Prostate gland (tissue), 2 donors: Measurements from ENCODE around the gene DTX4. TPM values are rescaled to one million over a fixed set of nuclear protein-coding genes. Genes with fewer than 3 reads are reported as not detected.

ENCODE experiments used
- DNase-seq: peaks from one replicate; pipeline ENCODE4 v3.0.0-alpha.2; 2019; ENCODE audit warnings: low spot score
- H3K27ac ChIP-seq, 2 donors: fragments of 200-600 bp; sonication (generic); 2 replicates each; pipeline ENCODE4 v1.5.1; 2017 to 2019
- H3K27me3 ChIP-seq: fragments of 200-600 bp; sonication (generic); replicated peaks from 2 replicates; pipeline ENCODE4 v1.5.1; 2019; ENCODE audit not compliant: insufficient read depth
- H3K36me3 ChIP-seq, 2 donors: fragments of 200-600 bp; sonication (generic); 1 replicate in 1 of 2; 2 replicates in 1 of 2; pipeline versions ENCODE4 v1.5.1 to v1.8.1; 2017 to 2019
- H3K4me1 ChIP-seq: fragments of 200-600 bp; sonication (generic); replicated peaks from 2 replicates; pipeline ENCODE4 v1.5.1; 2019
- H3K4me3 ChIP-seq, 2 donors: fragments of 200-600 bp; sonication (generic); 2 replicates each; pipeline ENCODE4 v1.5.1; 2017 to 2019
- H3K9me3 ChIP-seq: fragments of 200-600 bp; sonication (generic); 2 replicates; pipeline ENCODE4 v1.5.1; 2017
- POLR2A ChIP-seq: fragments of 450-650 bp; IDR thresholded peaks from one replicate; pipeline ENCODE4 v1.6.1; 2016; ENCODE audit warnings: antibody characterized with exemption, mild to moderate bottlenecking
- POLR2AphosphoS5 ChIP-seq: sonication (generic); formaldehyde crosslinking; IDR thresholded peaks from one replicate; pipeline ENCODE4 v1.6.1; 2017; ENCODE audit warnings: antibody characterized with exemption
- WGBS: methylation state at CpG from one replicate; pipeline ENCODE4 v1.1.5; 2018; 5-methylcytosine and 5-hydroxymethylcytosine counted together
- intact Hi-C: fragments of 100-400 bp; cut with DNase I; formaldehyde crosslinking; loops from one replicate; pipeline ENCODE4 v1.14.2; 2022
- total RNA-seq, 2 donors: library from RNA; depleted of rRNA; stranded (reverse); fragments of >200 nt; gene quantifications; one replicate each; pipeline ENCODE4 v1.1.0, GENCODE V29; 2016
- TF ChIP-seq, protein P1 (sequence below), 4 experiments: fragments of 200-600 bp in 2 of 4; fragments of 450-650 bp in 2 of 4; sonication (generic) in 2 of 4; IDR thresholded peaks; 1 replicate in 3 of 4; 2 replicates in 1 of 4; pipeline ENCODE4 v1.5.1; 2016 to 2019; ENCODE audit warnings: antibody characterized with exemption in 4 of 4, mild to moderate bottlenecking in 2 of 4, moderate library complexity in 2 of 4

DTX4 gene
- total RNA-seq, 2 donors from 2014 or later: 6.9 to 10.7 TPM

DNA sequence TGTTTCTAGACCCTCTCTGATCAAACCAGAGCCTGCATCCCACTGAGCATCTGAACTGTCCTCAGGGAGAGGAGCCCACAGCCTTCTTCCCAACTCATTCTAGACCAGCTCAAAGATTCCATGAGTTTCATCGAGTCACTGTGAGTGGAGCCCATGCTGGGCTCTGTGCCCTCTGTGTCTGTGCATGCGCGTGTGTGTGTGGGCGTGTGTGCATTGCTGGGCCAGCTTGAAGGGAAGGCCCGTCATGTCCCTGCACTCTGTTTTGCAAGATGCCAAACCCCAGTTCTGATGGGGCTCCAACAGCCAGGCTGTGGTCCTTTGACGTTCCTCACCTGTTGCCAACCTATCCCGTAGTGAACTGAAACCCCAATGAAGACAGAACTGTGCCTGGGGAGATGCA, 33.7 kb downstream of the DTX4 start:
- no peaks in the 10 kb centered on the region for H3K4me1 ChIP-seq
- intact Hi-C loops: loop anchor here (1.0 to 2.0 kb wide), 2 partner anchors 33 to 79 kb away; partner anchors contain the start of gene DTX4
- DNase-seq: no peak
- no peak overlapping the region for H3K4me3 ChIP-seq
- no peak overlapping the region for H3K27ac ChIP-seq
- no peaks in the 10 kb centered on the region for H3K9me3 ChIP-seq
- 88% methylated on average over 7 of the region's 7 CpGs for WGBS
- no peaks in the 10 kb centered on the region for H3K27me3 ChIP-seq
- no peaks in the 10 kb centered on the region for H3K36me3 ChIP-seq
- TF ChIP-seq POLR2A: no peak
- TF ChIP-seq, protein P1, sequence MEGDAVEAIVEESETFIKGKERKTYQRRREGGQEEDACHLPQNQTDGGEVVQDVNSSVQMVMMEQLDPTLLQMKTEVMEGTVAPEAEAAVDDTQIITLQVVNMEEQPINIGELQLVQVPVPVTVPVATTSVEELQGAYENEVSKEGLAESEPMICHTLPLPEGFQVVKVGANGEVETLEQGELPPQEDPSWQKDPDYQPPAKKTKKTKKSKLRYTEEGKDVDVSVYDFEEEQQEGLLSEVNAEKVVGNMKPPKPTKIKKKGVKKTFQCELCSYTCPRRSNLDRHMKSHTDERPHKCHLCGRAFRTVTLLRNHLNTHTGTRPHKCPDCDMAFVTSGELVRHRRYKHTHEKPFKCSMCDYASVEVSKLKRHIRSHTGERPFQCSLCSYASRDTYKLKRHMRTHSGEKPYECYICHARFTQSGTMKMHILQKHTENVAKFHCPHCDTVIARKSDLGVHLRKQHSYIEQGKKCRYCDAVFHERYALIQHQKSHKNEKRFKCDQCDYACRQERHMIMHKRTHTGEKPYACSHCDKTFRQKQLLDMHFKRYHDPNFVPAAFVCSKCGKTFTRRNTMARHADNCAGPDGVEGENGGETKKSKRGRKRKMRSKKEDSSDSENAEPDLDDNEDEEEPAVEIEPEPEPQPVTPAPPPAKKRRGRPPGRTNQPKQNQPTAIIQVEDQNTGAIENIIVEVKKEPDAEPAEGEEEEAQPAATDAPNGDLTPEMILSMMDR (IDR thresholded peaks at IDR 0.05): no peak
- no peak for TF ChIP-seq POLR2AphosphoS5

DNA sequence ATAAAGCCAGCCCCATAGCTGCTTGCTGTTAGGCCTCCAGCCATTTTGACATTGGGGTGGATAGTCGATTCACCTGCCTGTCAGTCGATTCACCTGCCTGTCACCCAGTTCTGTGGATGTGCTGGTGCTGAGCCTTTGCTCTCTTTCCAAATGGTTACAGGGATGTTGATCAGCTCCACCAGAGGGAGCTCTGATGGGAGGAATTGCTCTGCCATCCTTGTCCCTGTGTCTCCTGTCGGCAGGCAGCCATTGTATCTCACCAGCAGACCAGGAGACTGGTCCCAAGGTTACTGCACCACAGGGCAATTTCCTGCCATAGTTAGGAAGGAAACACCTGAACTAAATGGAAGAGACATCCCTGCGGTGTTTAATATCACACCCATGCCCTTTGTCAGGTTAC, 34.7 kb downstream of the DTX4 start:
- no peak for DNase-seq
- WGBS: 72% methylated on average over 4 of the region's 4 CpGs
- Histone ChIP-seq H3K9me3 (no peaks in the 10 kb centered on the region), H3K4me1 (no peaks in the 10 kb centered on the region), H3K4me3 (no peak overlapping the region), H3K27ac (no peak overlapping the region), H3K36me3 (no peaks in the 10 kb centered on the region), H3K27me3 (no peaks in the 10 kb centered on the region)
- intact Hi-C loops: loop anchor here (1.0 to 2.0 kb wide), 2 partner anchors 34 to 78 kb away; partner anchors contain the start of gene DTX4
- TF ChIP-seq, protein P1 (IDR thresholded peaks at IDR 0.05): peak in 3 of 4 experiments; percentile 41 to 54 (median 43)
- no peak for TF ChIP-seq POLR2AphosphoS5

DNA sequence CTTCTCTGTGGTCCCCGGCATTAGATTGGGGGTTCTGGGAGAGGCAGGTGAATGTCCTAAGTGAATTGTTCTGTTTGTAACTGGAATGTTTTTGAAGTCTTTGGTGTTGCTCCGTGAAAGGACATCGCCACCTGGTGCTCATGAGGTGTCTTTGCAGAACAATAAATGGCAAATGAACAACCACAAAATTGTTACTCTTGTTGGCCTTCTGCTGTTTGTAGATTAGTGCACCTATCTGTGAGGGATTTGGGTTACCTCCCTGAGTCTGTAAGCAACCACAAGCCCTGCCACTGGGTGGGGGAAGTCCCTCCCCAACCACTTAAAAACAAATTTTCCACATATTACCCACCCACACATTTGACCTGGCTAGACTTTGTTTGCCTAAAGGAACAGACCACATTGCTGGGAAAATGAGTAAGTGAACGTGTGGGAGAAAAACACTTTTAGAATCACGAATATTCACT, 36.1 kb downstream of the DTX4 start:
- intact Hi-C loops: loop anchor here (2.0 kb wide), 1 partner anchor 77 kb away; no protein-coding TSS in a partner anchor
- WGBS: 9% methylated on average over 5 of the region's 5 CpGs
- TF ChIP-seq POLR2AphosphoS5 (peak; percentile 17), POLR2A (no peak)
- TF ChIP-seq, protein P1 (IDR thresholded peaks at IDR 0.05): peak; percentile 31 to 86 (median 76)
- peak; percentile 52 for DNase-seq
- H3K27me3 ChIP-seq: no peaks in the 10 kb centered on the region
- H3K27ac ChIP-seq: no peak overlapping the region
- H3K9me3 ChIP-seq: no peaks in the 10 kb centered on the region
- no peak overlapping the region for H3K4me3 ChIP-seq
- H3K4me1 ChIP-seq: no peaks in the 10 kb centered on the region
- H3K36me3 ChIP-seq: no peaks in the 10 kb centered on the region

DNA sequence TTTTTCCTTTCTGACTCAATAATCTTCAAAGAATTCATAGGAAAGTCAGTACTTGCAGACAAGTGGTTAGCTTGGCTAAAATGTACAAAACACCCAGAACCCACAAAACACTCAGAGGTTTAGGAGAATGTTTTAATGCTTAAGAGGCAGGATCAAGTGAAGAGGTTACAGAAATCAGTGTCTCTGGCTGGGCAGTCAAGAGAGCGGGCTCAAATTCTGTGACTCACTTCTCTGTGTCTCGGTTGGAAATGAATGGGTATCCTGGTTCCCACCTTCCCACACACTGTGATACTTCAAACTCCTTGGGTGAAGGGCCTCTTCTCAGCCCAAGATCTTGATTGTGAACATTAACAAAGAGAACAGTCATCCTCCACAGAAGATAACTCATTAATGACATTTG, 37.0 kb downstream of the DTX4 start:
- no peaks in the 10 kb centered on the region for H3K4me1 ChIP-seq
- intact Hi-C loops: no loop called here
- H3K36me3 ChIP-seq: no peaks in the 10 kb centered on the region
- H3K4me3 ChIP-seq: no peak overlapping the region
- H3K9me3 ChIP-seq: no peaks in the 10 kb centered on the region
- H3K27me3 ChIP-seq: no peaks in the 10 kb centered on the region
- H3K27ac ChIP-seq: no peak overlapping the region
- TF ChIP-seq POLR2A (no peak), POLR2AphosphoS5 (no peak)
- TF ChIP-seq, protein P1 (IDR thresholded peaks at IDR 0.05): no peak
- WGBS: 59% methylated on average over 2 of the region's 2 CpGs
- no peak for DNase-seq

DNA sequence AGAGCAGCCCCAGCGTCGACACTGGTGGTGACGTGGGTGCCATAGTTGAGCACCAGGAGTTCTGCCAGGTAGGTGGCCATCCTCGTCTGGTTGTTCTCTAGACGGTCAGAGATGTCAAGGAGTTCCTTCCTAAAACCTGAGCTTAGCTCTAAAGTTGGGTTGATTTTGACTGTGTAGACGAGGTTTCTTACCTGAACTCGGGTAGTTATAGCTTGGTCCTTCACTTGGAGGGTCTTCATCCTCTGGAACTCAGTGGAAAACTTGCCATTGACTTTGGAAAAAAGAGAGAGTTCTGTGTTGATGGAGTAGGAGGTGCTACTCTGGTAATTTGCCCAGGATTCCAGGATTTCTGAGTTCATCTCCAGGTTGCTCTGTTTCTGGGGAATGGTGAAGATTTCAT, 40.3 kb downstream of the DTX4 start:
- H3K4me1 ChIP-seq: no peaks in the 10 kb centered on the region
- no peak overlapping the region for H3K27ac ChIP-seq
- no peaks in the 10 kb centered on the region for H3K27me3 ChIP-seq
- DNase-seq: no peak
- H3K36me3 ChIP-seq: no peaks in the 10 kb centered on the region
- no peak overlapping the region for H3K4me3 ChIP-seq
- WGBS: 83% methylated on average over 7 of the region's 7 CpGs
- TF ChIP-seq, protein P1 (IDR thresholded peaks at IDR 0.05): no peak
- intact Hi-C loops: no loop called here
- no peaks in the 10 kb centered on the region for H3K9me3 ChIP-seq
